HFF-Myc (cell line): ENCODE measurements around the gene POLR2A.

Source experiments
- DNase-seq: peaks from one replicate; pipeline ENCODE4 v3.0.0-alpha.2; 2011; ENCODE audit warnings: low read depth; ENCODE audit errors: extremely low read depth
- H3K4me3 ChIP-seq: replicated peaks from 2 replicates; pipeline ENCODE4 v1.5.1; 2011; ENCODE audit warnings: low read depth, mild to moderate bottlenecking, control low read depth, low read length
- TF ChIP-seq, protein P1 (sequence below): IDR thresholded peaks from 2 replicates; pipeline ENCODE4 v1.5.1; 2012; ENCODE audit warnings: mild to moderate bottlenecking, low read depth, low read length, control low read depth; ENCODE audit errors: missing control alignments

Gene POLR2A

DNA sequence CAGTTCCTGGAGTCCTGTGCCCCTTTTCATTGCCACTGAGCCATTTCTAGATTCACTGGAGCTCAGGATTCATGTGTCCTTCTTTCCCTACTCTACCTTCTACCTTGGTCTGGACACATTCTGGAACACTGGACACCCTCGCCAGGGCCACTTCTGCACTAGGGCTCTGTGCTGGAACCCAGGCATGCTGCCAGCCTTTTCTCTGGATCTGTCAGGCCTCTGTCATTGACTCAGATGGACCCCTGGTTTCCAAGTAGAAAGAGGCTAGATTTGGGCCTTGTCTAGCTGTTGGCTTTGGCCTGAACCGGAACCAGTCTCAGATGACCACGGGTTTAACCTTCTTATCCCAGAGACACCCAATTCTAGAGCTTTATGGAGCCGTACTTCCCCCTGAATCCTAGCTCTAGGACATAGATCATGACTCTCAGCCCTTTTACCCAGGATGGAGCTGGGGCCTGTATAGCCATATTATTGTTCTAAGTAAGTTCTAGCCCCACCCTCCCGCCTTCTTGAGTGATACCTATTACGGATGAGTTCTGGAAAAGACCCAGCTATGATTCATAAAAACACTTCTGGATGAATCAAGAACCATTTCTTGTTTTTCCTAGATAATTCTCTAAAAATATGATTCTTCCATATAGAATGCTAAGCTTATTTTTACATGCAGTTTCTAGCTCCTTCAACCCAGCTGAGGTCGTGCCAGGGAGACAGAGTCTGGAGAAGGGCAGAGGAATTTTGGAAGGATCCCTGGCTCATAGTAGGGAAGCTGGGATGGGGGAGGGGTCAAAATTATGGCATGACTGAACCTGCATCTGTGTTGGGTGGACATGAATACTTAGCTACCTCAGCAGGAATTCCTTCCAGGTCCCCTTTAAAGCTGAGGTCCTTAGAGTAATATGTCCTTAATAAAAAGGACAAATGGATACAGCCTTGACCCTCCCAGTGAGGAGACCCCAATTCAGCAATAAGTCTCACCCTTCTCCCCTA, 40.4 kb upstream of the POLR2A start:
- no peak overlapping the region for H3K4me3 ChIP-seq
- no peak for DNase-seq
- TF ChIP-seq, protein P1, sequence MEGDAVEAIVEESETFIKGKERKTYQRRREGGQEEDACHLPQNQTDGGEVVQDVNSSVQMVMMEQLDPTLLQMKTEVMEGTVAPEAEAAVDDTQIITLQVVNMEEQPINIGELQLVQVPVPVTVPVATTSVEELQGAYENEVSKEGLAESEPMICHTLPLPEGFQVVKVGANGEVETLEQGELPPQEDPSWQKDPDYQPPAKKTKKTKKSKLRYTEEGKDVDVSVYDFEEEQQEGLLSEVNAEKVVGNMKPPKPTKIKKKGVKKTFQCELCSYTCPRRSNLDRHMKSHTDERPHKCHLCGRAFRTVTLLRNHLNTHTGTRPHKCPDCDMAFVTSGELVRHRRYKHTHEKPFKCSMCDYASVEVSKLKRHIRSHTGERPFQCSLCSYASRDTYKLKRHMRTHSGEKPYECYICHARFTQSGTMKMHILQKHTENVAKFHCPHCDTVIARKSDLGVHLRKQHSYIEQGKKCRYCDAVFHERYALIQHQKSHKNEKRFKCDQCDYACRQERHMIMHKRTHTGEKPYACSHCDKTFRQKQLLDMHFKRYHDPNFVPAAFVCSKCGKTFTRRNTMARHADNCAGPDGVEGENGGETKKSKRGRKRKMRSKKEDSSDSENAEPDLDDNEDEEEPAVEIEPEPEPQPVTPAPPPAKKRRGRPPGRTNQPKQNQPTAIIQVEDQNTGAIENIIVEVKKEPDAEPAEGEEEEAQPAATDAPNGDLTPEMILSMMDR = no peak

DNA sequence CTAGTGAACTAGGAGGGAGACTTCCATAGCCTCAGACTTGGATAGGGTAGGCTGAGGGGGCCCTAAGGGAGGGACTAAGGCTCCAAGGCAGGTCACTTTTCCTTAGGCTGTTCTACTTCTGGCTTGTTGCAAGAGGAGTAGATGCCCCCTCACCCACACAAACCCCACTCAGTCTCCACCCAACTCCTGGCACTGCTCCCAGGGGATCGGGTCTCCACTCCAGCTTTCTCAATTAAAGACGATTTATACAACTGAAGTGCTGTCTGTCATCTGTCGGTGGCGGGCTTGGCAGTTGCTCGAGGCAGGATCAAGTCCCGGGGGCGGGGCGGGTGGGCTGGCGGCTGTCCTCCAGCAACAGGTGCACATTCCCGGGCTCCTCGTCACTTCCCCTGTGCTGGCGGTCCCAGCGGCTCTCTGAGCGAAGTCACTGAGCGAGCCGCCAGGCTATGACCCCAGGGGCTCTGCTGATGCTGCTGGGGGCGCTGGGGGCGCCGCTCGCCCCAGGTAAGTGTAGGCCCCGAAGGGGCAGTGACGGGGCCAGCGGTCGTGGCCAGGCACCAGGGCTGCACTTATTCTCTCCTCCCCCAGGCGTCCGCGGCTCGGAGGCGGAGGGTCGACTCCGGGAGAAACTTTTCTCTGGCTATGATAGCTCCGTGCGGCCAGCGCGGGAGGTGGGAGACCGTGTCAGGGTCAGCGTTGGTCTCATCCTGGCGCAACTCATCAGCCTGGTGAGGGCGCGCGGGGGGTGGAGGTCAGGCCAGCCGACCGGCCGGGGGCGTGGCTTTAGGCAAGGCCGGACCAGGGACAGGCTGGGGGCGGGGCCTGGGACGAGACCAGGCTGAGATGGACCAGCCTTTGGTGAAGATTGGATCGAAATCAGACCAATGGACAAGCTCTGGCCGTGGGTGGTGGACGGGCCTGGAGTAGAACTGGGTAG, 39.2 kb upstream of the POLR2A start, which contains the start of gene CHRNB1:
CHRNB1 (plus strand) TSS at position 380 of the 937 bp plus-strand sequence; CDS start at position 447, 67 bp downstream.
- H3K4me3 ChIP-seq = peak within 1 kb of the TSS; percentile 21; the same call in 1 of the 2 replicates
- TF ChIP-seq, protein P1 = no peak
- DNase-seq = no peak

DNA sequence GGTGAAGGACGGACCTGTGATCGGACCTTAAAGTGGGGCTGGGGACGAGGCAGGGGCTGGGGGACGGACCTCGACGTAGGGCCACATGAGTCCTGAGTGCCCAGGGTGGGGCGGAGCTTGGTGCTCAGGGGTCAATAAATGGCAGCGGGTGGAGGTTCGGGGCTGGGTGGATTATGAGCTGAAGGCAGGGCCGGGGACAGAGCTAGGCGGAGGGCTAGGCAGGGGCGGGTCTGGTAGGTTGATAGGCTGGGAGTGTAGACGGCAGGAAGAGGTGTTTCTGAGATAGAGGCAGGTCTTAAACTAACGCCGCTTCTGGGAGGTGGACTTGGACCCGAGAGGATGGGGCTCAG, 38.6 kb upstream of the POLR2A start:
- no peak for DNase-seq
- TF ChIP-seq, protein P1 = no peak
- 0 out of 2 replicates have a peak overlapping the region, but pooled peaks have one; percentile 21 for H3K4me3 ChIP-seq

DNA sequence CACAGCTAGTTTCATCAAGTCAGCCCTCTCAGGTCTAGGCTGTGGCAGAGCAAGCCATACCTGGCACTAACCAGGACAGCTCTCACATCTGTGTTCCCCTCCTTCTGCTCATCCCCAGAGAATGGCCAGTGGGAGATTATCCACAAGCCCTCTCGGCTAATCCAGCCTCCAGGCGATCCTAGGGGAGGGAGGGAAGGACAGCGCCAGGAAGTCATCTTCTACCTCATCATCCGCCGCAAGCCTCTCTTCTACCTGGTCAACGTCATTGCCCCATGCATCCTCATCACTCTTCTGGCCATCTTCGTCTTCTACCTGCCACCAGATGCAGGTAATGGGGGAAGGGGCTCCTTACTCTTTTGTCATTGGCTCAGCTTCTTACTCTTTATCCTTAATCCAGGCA, 35.7 kb upstream of the POLR2A start:
- TF ChIP-seq, protein P1 = no peak
- no peak for DNase-seq
- no peak overlapping the region for H3K4me3 ChIP-seq

DNA sequence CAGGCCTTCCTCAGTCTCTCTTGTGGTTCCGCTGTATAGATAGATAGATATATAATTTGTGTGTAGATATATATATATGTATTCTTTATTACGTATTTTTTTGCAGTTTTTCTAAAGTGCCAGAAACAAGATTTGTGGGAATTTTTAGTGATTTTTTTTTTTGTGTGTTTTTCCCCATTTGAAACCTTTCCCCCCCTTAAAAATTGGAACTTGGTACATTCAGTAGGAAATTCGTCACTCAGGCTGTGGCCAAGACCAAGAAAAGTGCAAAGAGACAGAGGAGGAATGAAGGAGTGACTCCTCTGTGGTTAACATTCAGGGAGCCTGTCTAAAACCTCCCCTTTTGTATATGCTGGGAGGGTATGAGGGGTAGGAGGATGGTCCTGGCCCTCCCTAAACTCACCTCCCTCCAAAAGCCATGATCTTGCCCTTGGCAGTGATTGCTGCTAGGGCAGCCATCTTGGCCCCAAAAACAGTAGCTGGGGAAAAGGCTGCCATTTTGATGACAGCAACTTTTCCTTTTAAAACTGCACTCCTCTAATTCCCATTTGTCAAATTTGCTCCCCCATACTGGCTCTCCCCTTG, 24.1 kb upstream of the POLR2A start:
- no peak for DNase-seq
- TF ChIP-seq, protein P1 = no peak
- H3K4me3 ChIP-seq = no peak overlapping the region
